IPS DF 4.7 (cell line): Measurements from ENCODE around the gene TRNP1.

ENCODE experiments used
- DNase-seq: peaks from one replicate; pipeline ENCODE4 v3.0.0-alpha.2; 2013; ENCODE audit warnings: low spot score; ENCODE audit errors: extremely low read depth

Gene TRNP1

GRCh38 chr1:27000817-27001460 is 7.4 kb downstream of the TRNP1 start:
- no peak for DNase-seq

GRCh38 chr1:27001570-27002360 is 8.3 kb downstream of the TRNP1 start:
- DNase-seq: no peak

GRCh38 chr1:27003745-27004470 is 10.4 kb downstream of the TRNP1 start:
- no peak for DNase-seq

- DNase-seq: no peak
These were observed 11.1 kb downstream of the TRNP1 start for GRCh38 chr1:27004471-27005165.

GRCh38 chr1:27005166-27005530 is 11.7 kb downstream of the TRNP1 start:
- no peak for DNase-seq

GRCh38 chr1:27005648-27006496 is 12.4 kb downstream of the TRNP1 start:
- no peak for DNase-seq

GRCh38 chr1:27006683-27007082 is 13.2 kb downstream of the TRNP1 start:
- no peak for DNase-seq

- DNase-seq: no peak
These were observed 14.6 kb downstream of the TRNP1 start for GRCh38 chr1:27007909-27008582.

- no peak for DNase-seq
These were observed 16.2 kb downstream of the TRNP1 start for GRCh38 chr1:27009601-27010197.

- DNase-seq: no peak
These were observed 16.9 kb downstream of the TRNP1 start for GRCh38 chr1:27010226-27010994.

- no peak for DNase-seq
These were observed 17.7 kb downstream of the TRNP1 start for GRCh38 chr1:27011058-27011764.

GRCh38 chr1:27011976-27012563 is 18.6 kb downstream of the TRNP1 start:
- DNase-seq: no peak

GRCh38 chr1:27015260-27015659 is 21.8 kb downstream of the TRNP1 start:
- no peak for DNase-seq

- no peak for DNase-seq
These were observed 22.9 kb downstream of the TRNP1 start for GRCh38 chr1:27016376-27016775.

- DNase-seq: no peak
These were observed 23.7 kb downstream of the TRNP1 start for GRCh38 chr1:27017207-27017606.

- DNase-seq: no peak
These were observed 24.8 kb downstream of the TRNP1 start for GRCh38 chr1:27018316-27018715.

GRCh38 chr1:27021354-27022031 is 28.0 kb downstream of the TRNP1 start:
- no peak for DNase-seq

- DNase-seq: no peak
These were observed 32.2 kb downstream of the TRNP1 start for GRCh38 chr1:27025718-27026117.
